Mesenchymal stem cell (in vitro differentiated cells and primary cell): ENCODE data around the gene ARHGEF16.

Experiments used
- DNase-seq: peaks from one replicate; pipeline ENCODE4 v3.0.0-alpha.2; 2013
- H2AFZ ChIP-seq: one replicate; pipeline ENCODE4 v1.6.1; 2013; ENCODE audit warnings: low read depth, mild to moderate bottlenecking, control low read depth, inconsistent platforms, low read length, moderate library complexity
- H2AK5ac ChIP-seq: 2 replicates; pipeline ENCODE4 v1.6.1; 2013; ENCODE audit warnings: low read length, moderate library complexity, mild to moderate bottlenecking, inconsistent platforms; ENCODE audit not compliant: severe bottlenecking
- H2BK120ac ChIP-seq: one replicate; pipeline ENCODE4 v1.6.1; 2013; ENCODE audit warnings: low read depth, mild to moderate bottlenecking, inconsistent platforms, low read length, moderate library complexity
- H2BK12ac ChIP-seq, 2 experiments: one replicate each; pipeline ENCODE4 v1.6.1; 2013; ENCODE audit warnings: inconsistent platforms in 2 of 2, low read length in 2 of 2, mild to moderate bottlenecking in 2 of 2, moderate library complexity in 2 of 2, control low read depth in 1 of 2
- H2BK15ac ChIP-seq: one replicate; pipeline ENCODE4 v1.6.1; 2013; ENCODE audit warnings: mild to moderate bottlenecking, low read depth, inconsistent platforms; ENCODE audit not compliant: poor library complexity, severe bottlenecking
- H2BK5ac ChIP-seq: 2 replicates; pipeline ENCODE4 v1.6.1; 2013; ENCODE audit warnings: low read depth, mild to moderate bottlenecking, low read length, control low read depth, inconsistent platforms; ENCODE audit not compliant: poor library complexity, severe bottlenecking
- H3K14ac ChIP-seq, 2 experiments: one replicate each; pipeline ENCODE4 v1.6.1; 2013; ENCODE audit warnings: inconsistent platforms in 2 of 2, low read length in 2 of 2, control low read depth in 1 of 2, mild to moderate bottlenecking in 1 of 2, moderate library complexity in 1 of 2
- H3K18ac ChIP-seq, 2 experiments: one replicate each; pipeline ENCODE4 v1.6.1; 2013; ENCODE audit warnings: inconsistent platforms in 2 of 2, low read length in 2 of 2, control low read depth in 1 of 2, low read depth in 1 of 2, mild to moderate bottlenecking in 1 of 2
- H3K23ac ChIP-seq, 2 experiments: one replicate each; pipeline ENCODE4 v1.6.1; 2013; ENCODE audit warnings: inconsistent platforms in 2 of 2, low read length in 2 of 2, mild to moderate bottlenecking in 2 of 2, moderate library complexity in 2 of 2, control low read depth in 1 of 2
- H3K27ac ChIP-seq: 2 replicates; pipeline ENCODE4 v1.5.1; 2013; ENCODE audit warnings: mild to moderate bottlenecking, moderate library complexity, low read length, control low read depth, inconsistent platforms; ENCODE audit not compliant: poor library complexity, severe bottlenecking
- H3K27me3 ChIP-seq, 2 experiments: 2 replicates each; pipeline versions ENCODE4 v1.6.1 to v1.7.0; 2013; ENCODE audit warnings: low read length in 2 of 2, mild to moderate bottlenecking in 2 of 2, moderate library complexity in 2 of 2, control low read depth in 1 of 2, inconsistent platforms in 1 of 2; ENCODE audit not compliant: control insufficient read depth in 1 of 2, insufficient read depth in 1 of 2
- H3K36me3 ChIP-seq, 2 experiments: 2 replicates each; pipeline versions ENCODE4 v1.6.1 to v1.7.0; 2013; ENCODE audit warnings: low read length in 2 of 2, control low read depth in 1 of 2, inconsistent platforms in 1 of 2, low read depth in 1 of 2, mild to moderate bottlenecking in 1 of 2; ENCODE audit not compliant: insufficient read depth in 2 of 2, control insufficient read depth in 1 of 2
- H3K4ac ChIP-seq, 2 experiments: one replicate each; pipeline ENCODE4 v1.6.1; 2013; ENCODE audit warnings: inconsistent platforms in 2 of 2, low read length in 2 of 2, mild to moderate bottlenecking in 2 of 2, moderate library complexity in 2 of 2, control low read depth in 1 of 2, low read depth in 1 of 2
- H3K4me1 ChIP-seq: 2 replicates; pipeline ENCODE4 v1.6.1; 2013; ENCODE audit warnings: low read depth, low read length, control low read depth; ENCODE audit not compliant: control insufficient read depth, insufficient read depth
- H3K4me2 ChIP-seq: 2 replicates; pipeline ENCODE4 v1.6.1; 2013; ENCODE audit warnings: low read length, mild to moderate bottlenecking, inconsistent platforms; ENCODE audit not compliant: poor library complexity, severe bottlenecking
- H3K4me3 ChIP-seq, 2 experiments: 2 replicates each; pipeline versions ENCODE4 v1.5.1 to v1.7.0; 2013; ENCODE audit warnings: low read length in 2 of 2, mild to moderate bottlenecking in 2 of 2, control low read depth in 1 of 2, low read depth in 1 of 2; ENCODE audit not compliant: insufficient read depth in 1 of 2
- H3K79me1 ChIP-seq: replicated peaks from 2 replicates; pipeline ENCODE4 v1.6.1; 2013; ENCODE audit warnings: mild to moderate bottlenecking, control low read depth, low read length, inconsistent platforms; ENCODE audit not compliant: poor library complexity, severe bottlenecking
- H3K9ac ChIP-seq: 2 replicates; pipeline ENCODE4 v1.7.0; 2013; ENCODE audit warnings: mild to moderate bottlenecking, low read length, moderate library complexity
- H3K9me3 ChIP-seq: 2 replicates; pipeline ENCODE4 v1.7.0; 2013; ENCODE audit warnings: mild to moderate bottlenecking, low read length; ENCODE audit not compliant: control insufficient read depth
- H4K8ac ChIP-seq: one replicate; pipeline ENCODE4 v1.6.1; 2013; ENCODE audit warnings: inconsistent platforms, mild to moderate bottlenecking, low read length, moderate library complexity
- H4K91ac ChIP-seq: one replicate; pipeline ENCODE4 v1.6.1; 2013; ENCODE audit warnings: mild to moderate bottlenecking, low read length, inconsistent platforms
- WGBS: methylation state at CpG from one replicate; pipeline ENCODE4 v1.1.7; 2013; ENCODE audit warnings: mixed read lengths; 5-methylcytosine and 5-hydroxymethylcytosine counted together

The ARHGEF16 gene

DNA sequence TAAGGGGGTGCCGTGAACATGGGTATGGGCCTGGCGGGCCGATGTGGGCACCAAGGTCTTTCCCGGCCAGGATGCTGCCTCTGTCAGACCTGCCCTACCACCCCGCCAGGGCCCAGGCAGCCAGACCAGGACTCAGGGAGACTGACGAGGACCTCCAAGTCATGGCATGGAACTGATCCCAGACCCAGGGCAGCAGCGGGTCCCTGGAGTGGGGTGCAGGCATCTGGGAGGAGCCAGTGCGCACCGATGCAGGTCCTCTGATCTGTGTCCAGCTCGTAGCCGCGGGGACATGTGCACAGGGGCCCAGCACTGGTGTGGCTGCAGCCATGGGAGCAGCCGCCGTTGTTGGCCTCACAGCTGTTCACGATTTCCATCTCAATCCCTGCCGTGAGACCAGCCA, 56.8 kb downstream of the ARHGEF16 start:
- H4K91ac ChIP-seq, result no peak overlapping the region
- no peak overlapping the region for H3K23ac ChIP-seq
- no peak overlapping the region for H3K4me3 ChIP-seq
- no peak overlapping the region for H3K9ac ChIP-seq
- H2BK15ac ChIP-seq, result no peak overlapping the region
- no peak overlapping the region for H3K27ac ChIP-seq
- H3K14ac ChIP-seq, result no peak overlapping the region
- no peak overlapping the region for H2BK12ac ChIP-seq
- H4K8ac ChIP-seq, result no peak overlapping the region
- peaks cover 0 to 3% of the 10 kb centered on the region in 2 experiments for H3K36me3 ChIP-seq
- no peak overlapping the region for H3K4me2 ChIP-seq
- no peak overlapping the region for H2AFZ ChIP-seq
- H3K9me3 ChIP-seq, result no peaks in the 10 kb centered on the region
- H3K4ac ChIP-seq, result no peak overlapping the region
- WGBS, result 87% methylated on average over 16 of the region's 16 CpGs
- peaks cover 11% of the 10 kb centered on the region for H3K4me1 ChIP-seq
- no peaks in the 10 kb centered on the region for H3K79me1 ChIP-seq
- H2BK5ac ChIP-seq, result no peak overlapping the region
- no peak for DNase-seq
- H3K27me3 ChIP-seq, result peaks cover 0 to 24% of the 10 kb centered on the region in 2 experiments
- no peak overlapping the region for H2AK5ac ChIP-seq
- no peak overlapping the region for H3K18ac ChIP-seq
- H2BK120ac ChIP-seq, result no peak overlapping the region

GRCh38 chr1:3511856-3512255, 57.4 kb downstream of the ARHGEF16 start:
- Histone ChIP-seq H3K27ac (no peak overlapping the region), H3K9ac (no peak overlapping the region), H3K9me3 (no peaks in the 10 kb centered on the region), H3K14ac (no peak overlapping the region), H3K23ac (no peak overlapping the region), H3K4me1 (peaks cover 16% of the 10 kb centered on the region), H3K36me3 (peaks cover 0 to 3% of the 10 kb centered on the region in 2 experiments), H3K4me2 (no peak overlapping the region), H2BK15ac (no peak overlapping the region), H2BK12ac (no peak overlapping the region), H3K27me3 (peaks cover 0 to 19% of the 10 kb centered on the region in 2 experiments), H2BK120ac (no peak overlapping the region), H3K4ac (no peak overlapping the region), H2AK5ac (no peak overlapping the region), H3K18ac (no peak overlapping the region), H4K8ac (no peak overlapping the region), H3K79me1 (no peaks in the 10 kb centered on the region), H3K4me3 (no peak overlapping the region), H2BK5ac (no peak overlapping the region), H2AFZ (no peak overlapping the region), H4K91ac (no peak overlapping the region)
- WGBS, result 89% methylated on average over 15 of the region's 15 CpGs
- no peak for DNase-seq

DNA sequence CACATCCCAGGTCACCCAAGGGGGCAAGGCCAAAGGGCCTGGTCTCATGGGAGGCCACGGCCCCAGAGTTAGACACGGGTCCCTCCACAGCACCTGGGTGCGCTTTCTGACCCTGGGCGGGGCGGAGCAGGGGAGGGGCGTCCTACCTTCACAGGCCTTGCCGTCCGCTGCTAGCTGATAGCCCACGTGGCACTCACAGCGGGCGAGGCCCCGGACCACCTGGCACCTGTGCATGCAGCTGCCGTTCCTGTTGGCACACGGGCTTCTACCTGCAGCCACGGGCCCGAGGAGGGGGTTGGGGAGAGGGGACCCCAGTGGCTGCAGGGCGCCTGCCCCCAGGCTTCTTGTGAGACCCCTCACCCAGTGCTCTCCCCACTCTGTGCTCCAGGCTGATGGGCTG, 59.9 kb downstream of the ARHGEF16 start:
- WGBS, result 89% methylated on average over 16 of the region's 17 CpGs
- Histone ChIP-seq H3K14ac (no peak overlapping the region), H3K4me3 (no peak overlapping the region)

DNA sequence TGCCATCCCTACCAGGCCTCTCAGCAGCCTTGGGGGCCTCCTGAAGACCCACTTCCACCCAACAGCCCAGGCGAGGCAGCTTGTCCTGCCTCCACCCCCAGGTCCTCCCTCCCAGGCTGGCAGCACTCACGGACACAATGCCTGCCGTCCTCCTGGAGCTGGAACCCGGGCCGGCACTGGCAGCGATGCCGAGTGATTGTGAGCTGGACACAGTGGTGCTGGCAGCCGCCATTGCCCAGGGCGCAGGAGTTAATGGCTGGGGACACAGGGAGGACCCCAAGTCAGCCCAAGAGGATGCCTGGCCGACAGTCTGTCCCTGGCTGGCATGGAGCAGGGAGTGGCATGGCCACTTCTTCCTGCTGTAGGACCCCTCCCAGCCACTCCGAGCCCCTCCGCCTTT, 60.8 kb downstream of the ARHGEF16 start:
- H2AK5ac ChIP-seq, result no peak overlapping the region
- no peak overlapping the region for H3K18ac ChIP-seq
- DNase-seq, result no peak
- H2AFZ ChIP-seq, result no peak overlapping the region
- H3K4me3 ChIP-seq, result no peak overlapping the region
- H2BK5ac ChIP-seq, result no peak overlapping the region
- H3K79me1 ChIP-seq, result no peaks in the 10 kb centered on the region
- H4K91ac ChIP-seq, result no peak overlapping the region
- no peak overlapping the region for H3K14ac ChIP-seq
- no peak overlapping the region for H3K4me2 ChIP-seq
- H3K27ac ChIP-seq, result no peak overlapping the region
- 89% methylated on average over 12 of the region's 12 CpGs for WGBS
- no peaks in the 10 kb centered on the region for H3K27me3 ChIP-seq
- H4K8ac ChIP-seq, result no peak overlapping the region
- no peak overlapping the region for H2BK12ac ChIP-seq
- no peak overlapping the region for H3K4ac ChIP-seq
- H3K9me3 ChIP-seq, result no peaks in the 10 kb centered on the region
- no peak overlapping the region for H3K9ac ChIP-seq
- peaks cover 18% of the 10 kb centered on the region for H3K4me1 ChIP-seq
- H2BK120ac ChIP-seq, result no peak overlapping the region
- no peak overlapping the region for H2BK15ac ChIP-seq
- peaks cover 0 to 14% of the 10 kb centered on the region in 2 experiments for H3K36me3 ChIP-seq
- no peak overlapping the region for H3K23ac ChIP-seq

More for the DNA sequence above, 59.9 kb downstream of the ARHGEF16 start:
- Histone ChIP-seq H3K27me3 (no peaks in the 10 kb centered on the region), H3K4ac (no peak overlapping the region), H3K79me1 (no peaks in the 10 kb centered on the region), H3K36me3 (peaks cover 0 to 8% of the 10 kb centered on the region in 2 experiments), H3K23ac (no peak overlapping the region), H3K4me1 (peaks cover 20% of the 10 kb centered on the region), H3K9ac (no peak overlapping the region), H2AK5ac (no peak overlapping the region), H4K8ac (no peak overlapping the region), H3K18ac (no peak overlapping the region), H4K91ac (no peak overlapping the region), H2BK12ac (no peak overlapping the region), H2BK120ac (no peak overlapping the region), H3K9me3 (no peaks in the 10 kb centered on the region), H3K27ac (no peak overlapping the region), H2BK15ac (no peak overlapping the region), H2AFZ (no peak overlapping the region), H2BK5ac (no peak overlapping the region), H3K4me2 (no peak overlapping the region)
- DNase-seq, result no peak
